IMR-90 (cell line): Measurements from ENCODE around the gene ACOT7. TPM values are rescaled to one million over a fixed set of nuclear protein-coding genes. Genes with fewer than 3 reads are reported as not detected.

Experiments
- ATAC-seq: fragments of 200-7000 bp; cut with Tn5 transposase; 2 replicates; pipeline ENCODE4 v1.9.1; 2020; ENCODE audit warnings: low read depth, mild to moderate bottlenecking, moderate library complexity
- BruUV-seq: library from RNA; stranded (reverse); fragments of 400-500 nt; replicated peaks from 2 replicates; lab custom pipeline; 2021; lab: Mats Ljungman, UMichigan
- CTCF ChIA-PET: fragments of 300-600 bp; formaldehyde crosslinking; extraction: SDS; loops from one replicate; lab custom pipeline; 2021; ENCODE audit warnings: antibody characterized with exemption; lab: Yijun Ruan, JAX
- POLR2A ChIA-PET: fragments of 300-600 bp; sonication (Branson Sonifier 250); formaldehyde crosslinking; loops from one replicate; lab custom pipeline; 2022; ENCODE audit warnings: antibody characterized with exemption; ENCODE audit not compliant: unreplicated experiment; lab: Charles Lee
- DNase-seq: peaks from one replicate; pipeline ENCODE4 v3.0.0; 2013
- H2AFZ ChIP-seq: replicated peaks from 2 replicates; pipeline ENCODE3; 2013; ENCODE audit warnings: low read length, mild to moderate bottlenecking; ENCODE audit not compliant: poor library complexity
- H2AK5ac ChIP-seq: 2 replicates; pipeline ENCODE4 v1.6.1; 2013; ENCODE audit warnings: low read depth, low read length, inconsistent platforms
- H2AK9ac ChIP-seq: replicated peaks from 2 replicates; pipeline ENCODE3; 2013; ENCODE audit warnings: mild to moderate bottlenecking, low read depth, low read length, moderate library complexity; ENCODE audit not compliant: poor library complexity
- H2BK120ac ChIP-seq: 2 replicates; pipeline ENCODE4 v1.6.1; 2013; ENCODE audit warnings: low read depth, low read length, inconsistent platforms
- H2BK15ac ChIP-seq: 3 replicates; pipeline ENCODE4 v1.6.1; 2013; ENCODE audit warnings: low read depth, low read length, inconsistent platforms
- H2BK20ac ChIP-seq: 2 replicates; pipeline ENCODE4 v1.6.1; 2013; ENCODE audit warnings: low read depth, mild to moderate bottlenecking, inconsistent platforms, low read length, moderate library complexity
- H2BK5ac ChIP-seq: 2 replicates; pipeline ENCODE4 v1.6.1; 2013; ENCODE audit warnings: mild to moderate bottlenecking, low read depth, low read length, inconsistent platforms; ENCODE audit not compliant: poor library complexity, severe bottlenecking
- H3K14ac ChIP-seq: replicated peaks from 2 replicates; pipeline ENCODE4 v1.6.1; 2013; ENCODE audit warnings: low read depth, low read length, inconsistent platforms
- H3K18ac ChIP-seq: 2 replicates; pipeline ENCODE4 v1.6.1; 2013; ENCODE audit warnings: low read depth, low read length, control low read depth
- H3K23ac ChIP-seq: 2 replicates; pipeline ENCODE4 v1.6.1; 2013; ENCODE audit warnings: low read depth, low read length, inconsistent platforms
- H3K27ac ChIP-seq: 2 replicates; pipeline ENCODE4 v1.5.1; 2013; ENCODE audit warnings: mild to moderate bottlenecking, control low read depth, low read length; ENCODE audit not compliant: insufficient read depth
- H3K27me3 ChIP-seq: 2 replicates; pipeline ENCODE4 v1.6.1; 2013; ENCODE audit warnings: low read length; ENCODE audit not compliant: control insufficient read depth, insufficient read depth
- H3K36me3 ChIP-seq: 2 replicates; pipeline ENCODE4 v1.6.1; 2013; ENCODE audit warnings: low read length, mixed read lengths; ENCODE audit not compliant: control insufficient read depth, insufficient read depth
- H3K4ac ChIP-seq: 2 replicates; pipeline ENCODE4 v1.6.1; 2013; ENCODE audit warnings: low read depth, low read length, inconsistent platforms
- H3K4me1 ChIP-seq: 2 replicates; pipeline ENCODE4 v1.6.1; 2013; ENCODE audit warnings: low read length, mixed read lengths; ENCODE audit not compliant: control insufficient read depth, insufficient read depth
- H3K4me2 ChIP-seq: 2 replicates; pipeline ENCODE4 v1.6.1; 2013; ENCODE audit warnings: low read depth, mild to moderate bottlenecking, control low read depth, low read length, moderate library complexity
- H3K4me3 ChIP-seq: 2 replicates; pipeline ENCODE4 v1.5.1; 2013; ENCODE audit warnings: low read depth, mild to moderate bottlenecking, control low read depth, low read length, moderate library complexity; ENCODE audit not compliant: insufficient read depth
- H3K56ac ChIP-seq: 2 replicates; pipeline ENCODE4 v1.6.1; 2013; ENCODE audit warnings: low read length, inconsistent platforms; ENCODE audit not compliant: insufficient read depth; ENCODE audit errors: extremely low read depth
- H3K79me1 ChIP-seq, 2 experiments: 2 replicates each; pipeline ENCODE4 v1.6.1; 2013; ENCODE audit warnings: low read length in 2 of 2, inconsistent platforms in 1 of 2, low read depth in 1 of 2
- H3K9ac ChIP-seq: 2 replicates; pipeline ENCODE4 v1.6.1; 2013; ENCODE audit warnings: low read depth, low read length, control low read depth
- H3K9me1 ChIP-seq: 2 replicates; pipeline ENCODE4 v1.6.1; 2013; ENCODE audit warnings: low read length, inconsistent platforms; ENCODE audit not compliant: insufficient read depth
- H3K9me3 ChIP-seq: 2 replicates; pipeline ENCODE4 v1.6.1; 2013; ENCODE audit warnings: low read length; ENCODE audit not compliant: control insufficient read depth, insufficient read depth
- H4K20me1 ChIP-seq: 2 replicates; pipeline ENCODE4 v1.6.1; 2013; ENCODE audit warnings: low read length, inconsistent platforms; ENCODE audit not compliant: insufficient read depth
- H4K5ac ChIP-seq: 2 replicates; pipeline ENCODE4 v1.6.1; 2013; ENCODE audit warnings: mild to moderate bottlenecking, low read depth, low read length, control low read depth
- H4K8ac ChIP-seq, 2 experiments: 2 replicates each; pipeline ENCODE4 v1.6.1; 2013; ENCODE audit warnings: low read depth in 2 of 2, low read length in 2 of 2, control low read depth in 1 of 2, inconsistent platforms in 1 of 2
- H4K91ac ChIP-seq: 2 replicates; pipeline ENCODE4 v1.6.1; 2013; ENCODE audit warnings: low read depth, low read length, inconsistent platforms; ENCODE audit not compliant: insufficient read depth
- CEBPB ChIP-seq: IDR thresholded peaks from 2 replicates; pipeline ENCODE4 v1.6.1; 2012; ENCODE audit warnings: low read depth, low read length, improper control_type of control experiment
- CHD1 ChIP-seq: IDR thresholded peaks from 2 replicates; pipeline ENCODE4 v1.6.1; 2012; ENCODE audit warnings: low read depth, low read length, improper control_type of control experiment
- CTCF ChIP-seq: conservative IDR thresholded peaks from 2 replicates; pipeline ENCODE4 v1.5.1; 2012; ENCODE audit warnings: mild to moderate bottlenecking, low read depth, low read length, improper control_type of control experiment
- FOS ChIP-seq: fragments of 150-350 bp; IDR thresholded peaks from 2 replicates; pipeline ENCODE4 v1.6.1; 2016; ENCODE audit warnings: low read depth, low read length
- MAZ ChIP-seq: IDR thresholded peaks from 2 replicates; pipeline ENCODE4 v1.6.1; 2012; ENCODE audit warnings: low read depth, mild to moderate bottlenecking, low read length, improper control_type of control experiment, moderate library complexity, borderline replicate concordance
- MXI1 ChIP-seq: IDR thresholded peaks from 2 replicates; pipeline ENCODE4 v1.6.1; 2012; ENCODE audit warnings: low read depth, mild to moderate bottlenecking, low read length, moderate library complexity, borderline replicate concordance
- NFE2L2 ChIP-seq: fragments of 150-350 bp; IDR thresholded peaks from 2 replicates; pipeline ENCODE4 v1.6.1; 2016; ENCODE audit warnings: low read depth, mild to moderate bottlenecking, low read length
- RAD21 ChIP-seq: IDR thresholded peaks from 2 replicates; pipeline ENCODE4 v1.6.1; 2012; ENCODE audit warnings: low read length, improper control_type of control experiment
- RCOR1 ChIP-seq: IDR thresholded peaks from 2 replicates; pipeline ENCODE4 v1.6.1; 2012; ENCODE audit warnings: mild to moderate bottlenecking, low read length, improper control_type of control experiment; ENCODE audit not compliant: insufficient replicate concordance
- RFX5 ChIP-seq: IDR thresholded peaks from 2 replicates; pipeline ENCODE4 v1.8.0; 2012; ENCODE audit warnings: low read depth, mild to moderate bottlenecking, low read length, moderate library complexity
- USF2 ChIP-seq: fragments of 150-350 bp; IDR thresholded peaks from 2 replicates; pipeline ENCODE4 v1.6.1; 2017; ENCODE audit warnings: mild to moderate bottlenecking, antibody characterized with exemption, low read length, low read depth
- WGBS, 2 experiments: methylation state at CpG; one replicate each; pipeline versions ENCODE4 v1.1.5 to v1.1.7; 2013; ENCODE audit warnings: missing lambda C conversion rate in 2 of 2; ENCODE audit not compliant: insufficient read length in 1 of 2; ENCODE audit errors: extremely low coverage in 2 of 2; 5-methylcytosine and 5-hydroxymethylcytosine counted together
- dilution Hi-C: fragments of 300-500 bp; cut with HindIII; formaldehyde crosslinking; loops from one replicate; pipeline ENCODE4 v1.14.3; 2018; ENCODE audit warnings: low sequenced_read_pairs; ENCODE audit not compliant: unreplicated experiment
- in situ Hi-C: fragments of 300-500 bp; cut with MboI; formaldehyde crosslinking; loops from 3 replicates; pipeline ENCODE4 v1.14.3; 2019; ENCODE audit warnings: low sequenced_read_pairs, inconsistent platforms, mixed read lengths
- intact Hi-C: fragments of 100-400 bp; cut with micrococcal nuclease; formaldehyde crosslinking; loops from 2 replicates; pipeline ENCODE4 v1.10.0; 2022
- polyA plus RNA-seq, 3 experiments: library from polyadenylated mRNA; depleted of rRNA; stranded (reverse); fragments of >200 nt; gene quantifications; 2 replicates each; pipeline ENCODE4 v1.2.3, GENCODE V29; 2012; ENCODE audit warnings: low replicate concordance in 1 of 3
- total RNA-seq: library from RNA; depleted of rRNA; stranded (reverse); fragments of >200 nt; gene quantifications from 2 replicates; pipeline ENCODE4 v1.2.3, GENCODE V29; 2012

The ACOT7 gene
- total and polyA plus RNA-seq, 2 of the 4 experiments (the other 2 are of a cell fraction): 51.6 to 242 TPM

GRCh38 chr1:6360517-6361070 lies 33.0 kb downstream of the ACOT7 start (continued):
- no peak for TF ChIP-seq USF2

GRCh38 chr1:6360117-6360496 lies 33.5 kb downstream of the ACOT7 start:
- 87% methylated on average over 3 of the region's 9 CpGs; no CpG with 5 or more reads in 1 of the 2 experiments for whole genome bisulfite sequencing, 2 experiments
- Histone ChIP-seq H4K8ac (peak overlapping the region in 1 of 2 experiments; percentile 66; a peak in 2 of 4 replicates), H4K20me1 (peaks cover 6% of the 10 kb centered on the region; the same call in 1 of the 2 replicates), H3K56ac (no peak overlapping the region; the same call in 1 of the 2 replicates), H3K4ac (peak overlapping the region; percentile 70; the same call in 1 of the 2 replicates), H3K23ac (no peak overlapping the region), H2BK120ac (peak overlapping the region; percentile 32; the same call in 1 of the 2 replicates), H3K4me2 (peak overlapping the region; percentile 25), H2AK5ac (peak overlapping the region; percentile 73; the same call in 1 of the 2 replicates), H3K79me1 (peaks cover 35 to 46% of the 10 kb centered on the region in 2 experiments), H3K9me1 (peaks cover 17% of the 10 kb centered on the region), H4K91ac (peak overlapping the region; percentile 43), H2AFZ (peak overlapping the region; percentile 71), H3K4me3 (no peak overlapping the region), H3K36me3 (no peaks in the 10 kb centered on the region), H3K18ac (peak overlapping the region; percentile 16), H3K4me1 (peaks cover 22% of the 10 kb centered on the region), H3K9ac (peak overlapping the region; percentile 34), H4K5ac (peak overlapping the region; percentile 78), H3K27me3 (no peaks in the 10 kb centered on the region), H2AK9ac (peak overlapping the region; percentile 71), H3K27ac (peak overlapping the region; percentile 38; the same call in 1 of the 2 replicates), H3K9me3 (no peaks in the 10 kb centered on the region), H2BK15ac (0 out of 3 replicates have a peak overlapping the region, but pooled peaks have one; percentile 39), H3K14ac (no peak overlapping the region), H2BK5ac (peak overlapping the region; percentile 22), H2BK20ac (no peak overlapping the region)
- POLR2A ChIA-PET: no interaction called here
- in situ Hi-C loops (loop anchor here (5.0 kb wide), 1 partner anchor 42 kb away; no protein-coding TSS in a partner anchor), intact Hi-C loops (loop anchor here (5.0 kb wide), 1 partner anchor 77 kb away; no protein-coding TSS in a partner anchor), dilution Hi-C loops (no loop called here)
- no peak for ATAC-seq
- CTCF ChIA-PET: no interaction called here
- BruUV-seq: no TSS peak
- DNase-seq: no peak
- TF ChIP-seq MXI1 (no peak), MAZ (no peak), CHD1 (no peak), CEBPB (no peak), CTCF (no peak), RCOR1 (no peak), RAD21 (no peak), RFX5 (no peak), USF2 (no peak), NFE2L2 (no peak), FOS (no peak)
